HL-60 (cell line): ENCODE data around the gene EXOC1.
"Not testable (repeated sequence)": the region's sequence is repeated elsewhere in the genome, so short reads cannot be mapped to it uniquely, and the experiment has no call there.

Experiments
- CTCF ChIP-seq: IDR thresholded peaks from one replicate; pipeline ENCODE4 v1.5.1; 2011; ENCODE audit warnings: low read length, control low read depth, inconsistent platforms; ENCODE audit not compliant: insufficient read depth
- TF ChIP-seq, protein P1 (sequence below): IDR thresholded peaks from 2 replicates; pipeline ENCODE4 v1.6.1; 2012; ENCODE audit warnings: low read depth; ENCODE audit not compliant: insufficient replicate concordance

DNA sequence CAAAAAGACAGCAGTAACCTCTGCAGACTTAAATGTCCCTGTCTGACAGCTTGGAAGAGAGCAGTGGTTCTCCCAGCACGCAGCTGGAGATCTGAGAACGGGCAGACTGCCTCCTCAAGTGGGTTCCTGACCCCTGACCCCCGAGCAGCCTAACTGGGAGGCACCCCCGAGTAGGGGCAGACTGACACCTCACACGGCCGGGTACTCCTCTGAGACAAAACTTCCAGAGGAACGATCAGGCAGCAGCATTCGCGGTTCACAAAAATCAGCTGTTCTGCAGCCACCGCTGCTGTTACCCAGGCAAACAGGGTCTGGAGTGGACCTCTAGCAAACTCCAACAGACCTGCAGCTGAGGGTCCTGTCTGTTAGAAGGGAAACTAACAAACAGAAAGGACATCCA, 11.1 kb upstream of the EXOC1 start:
- not testable (repeated sequence) for TF ChIP-seq CTCF
- TF ChIP-seq, protein P1, sequence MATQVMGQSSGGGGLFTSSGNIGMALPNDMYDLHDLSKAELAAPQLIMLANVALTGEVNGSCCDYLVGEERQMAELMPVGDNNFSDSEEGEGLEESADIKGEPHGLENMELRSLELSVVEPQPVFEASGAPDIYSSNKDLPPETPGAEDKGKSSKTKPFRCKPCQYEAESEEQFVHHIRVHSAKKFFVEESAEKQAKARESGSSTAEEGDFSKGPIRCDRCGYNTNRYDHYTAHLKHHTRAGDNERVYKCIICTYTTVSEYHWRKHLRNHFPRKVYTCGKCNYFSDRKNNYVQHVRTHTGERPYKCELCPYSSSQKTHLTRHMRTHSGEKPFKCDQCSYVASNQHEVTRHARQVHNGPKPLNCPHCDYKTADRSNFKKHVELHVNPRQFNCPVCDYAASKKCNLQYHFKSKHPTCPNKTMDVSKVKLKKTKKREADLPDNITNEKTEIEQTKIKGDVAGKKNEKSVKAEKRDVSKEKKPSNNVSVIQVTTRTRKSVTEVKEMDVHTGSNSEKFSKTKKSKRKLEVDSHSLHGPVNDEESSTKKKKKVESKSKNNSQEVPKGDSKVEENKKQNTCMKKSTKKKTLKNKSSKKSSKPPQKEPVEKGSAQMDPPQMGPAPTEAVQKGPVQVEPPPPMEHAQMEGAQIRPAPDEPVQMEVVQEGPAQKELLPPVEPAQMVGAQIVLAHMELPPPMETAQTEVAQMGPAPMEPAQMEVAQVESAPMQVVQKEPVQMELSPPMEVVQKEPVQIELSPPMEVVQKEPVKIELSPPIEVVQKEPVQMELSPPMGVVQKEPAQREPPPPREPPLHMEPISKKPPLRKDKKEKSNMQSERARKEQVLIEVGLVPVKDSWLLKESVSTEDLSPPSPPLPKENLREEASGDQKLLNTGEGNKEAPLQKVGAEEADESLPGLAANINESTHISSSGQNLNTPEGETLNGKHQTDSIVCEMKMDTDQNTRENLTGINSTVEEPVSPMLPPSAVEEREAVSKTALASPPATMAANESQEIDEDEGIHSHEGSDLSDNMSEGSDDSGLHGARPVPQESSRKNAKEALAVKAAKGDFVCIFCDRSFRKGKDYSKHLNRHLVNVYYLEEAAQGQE = not testable (repeated sequence)
